Endodermal cell (in vitro differentiated cells): ENCODE measurements around the gene ZFTA. TPM values are rescaled to one million over a fixed set of nuclear protein-coding genes. Genes with fewer than 3 reads are reported as not detected.

Source experiments
- DNase-seq: peaks from one replicate; pipeline ENCODE4 v3.0.0-alpha.2; 2017
- H3K27ac ChIP-seq: 2 replicates; pipeline ENCODE4 v1.5.1; 2013; ENCODE audit warnings: mild to moderate bottlenecking, low read depth, low read length, moderate library complexity
- H3K27me3 ChIP-seq: 2 replicates; pipeline ENCODE4 v1.6.1; 2013; ENCODE audit warnings: mild to moderate bottlenecking, low read length, moderate library complexity; ENCODE audit not compliant: insufficient read depth, control insufficient read depth, poor library complexity, severe bottlenecking
- H3K36me3 ChIP-seq: 2 replicates; pipeline ENCODE4 v1.7.0; 2013; ENCODE audit warnings: mild to moderate bottlenecking, low read length, moderate library complexity; ENCODE audit not compliant: control insufficient read depth, insufficient read depth
- H3K4me1 ChIP-seq: one replicate; pipeline ENCODE4 v1.7.0; 2013; ENCODE audit warnings: low read length; ENCODE audit not compliant: control insufficient read depth, insufficient read depth
- H3K4me3 ChIP-seq: 2 replicates; pipeline ENCODE4 v1.5.1; 2013; ENCODE audit warnings: mild to moderate bottlenecking, low read length, moderate library complexity
- H3K9ac ChIP-seq: 2 replicates; pipeline ENCODE4 v1.6.1; 2013; ENCODE audit warnings: mild to moderate bottlenecking, low read length, moderate library complexity; ENCODE audit not compliant: poor library complexity, severe bottlenecking; ENCODE audit errors: extremely low read depth
- H3K9me3 ChIP-seq: 2 replicates; pipeline ENCODE4 v1.6.1; 2013; ENCODE audit warnings: mild to moderate bottlenecking, low read length, moderate library complexity; ENCODE audit not compliant: control insufficient read depth
- H3K27ac Mint-ChIP-seq: 2 replicates; pipeline ENCODE4 v1.8.0; 2020; ENCODE audit warnings: mixed read lengths
- H3K27me3 Mint-ChIP-seq: 2 replicates; pipeline ENCODE4 v1.8.0; 2021; ENCODE audit warnings: mild to moderate bottlenecking, mixed read lengths; ENCODE audit not compliant: insufficient read depth
- H3K36me3 Mint-ChIP-seq: 2 replicates; pipeline ENCODE4 v1.8.0; 2020; ENCODE audit warnings: low read depth, mixed read lengths
- H3K4me1 Mint-ChIP-seq: 2 replicates; pipeline ENCODE4 v1.8.0; 2020; ENCODE audit warnings: mixed read lengths
- H3K4me3 Mint-ChIP-seq: 2 replicates; pipeline ENCODE4 v1.8.0; 2020; ENCODE audit warnings: mild to moderate bottlenecking, moderate library complexity, mixed read lengths
- H3K9me3 Mint-ChIP-seq: 2 replicates; pipeline ENCODE4 v1.8.0; 2020; ENCODE audit warnings: mild to moderate bottlenecking, mixed read lengths
- WGBS, 2 experiments: methylation state at CpG; one replicate each; pipeline versions ENCODE4 v1.1.5 to v1.1.7; 2013; ENCODE audit warnings: missing lambda C conversion rate in 2 of 2, mixed read lengths in 1 of 2; ENCODE audit not compliant: insufficient coverage in 1 of 2, insufficient read length in 1 of 2; 5-methylcytosine and 5-hydroxymethylcytosine counted together
- total RNA-seq, 2 donors: library from RNA; stranded (reverse); fragmentation: NEBNext Ultra II Directional in 1 of 2; extraction: Animal tissue kit (Norgen Biotek cat#: 25700) in 1 of 2; gene quantifications; 2 replicates in 1 of 2; 3 replicates in 1 of 2; pipeline ENCODE4 v1.2.1, GENCODE V29; 2021
- TF ChIP-seq, protein P1 (sequence below): fragments of 200-600 bp; sonication (generic); conservative IDR thresholded peaks from 2 replicates; pipeline ENCODE4 v1.5.0; 2021; ENCODE audit warnings: antibody characterized with exemption, mild to moderate bottlenecking

The ZFTA gene
- total RNA-seq, 2 donors from 2014 or later = 31.9 to 38.0 TPM

DNA sequence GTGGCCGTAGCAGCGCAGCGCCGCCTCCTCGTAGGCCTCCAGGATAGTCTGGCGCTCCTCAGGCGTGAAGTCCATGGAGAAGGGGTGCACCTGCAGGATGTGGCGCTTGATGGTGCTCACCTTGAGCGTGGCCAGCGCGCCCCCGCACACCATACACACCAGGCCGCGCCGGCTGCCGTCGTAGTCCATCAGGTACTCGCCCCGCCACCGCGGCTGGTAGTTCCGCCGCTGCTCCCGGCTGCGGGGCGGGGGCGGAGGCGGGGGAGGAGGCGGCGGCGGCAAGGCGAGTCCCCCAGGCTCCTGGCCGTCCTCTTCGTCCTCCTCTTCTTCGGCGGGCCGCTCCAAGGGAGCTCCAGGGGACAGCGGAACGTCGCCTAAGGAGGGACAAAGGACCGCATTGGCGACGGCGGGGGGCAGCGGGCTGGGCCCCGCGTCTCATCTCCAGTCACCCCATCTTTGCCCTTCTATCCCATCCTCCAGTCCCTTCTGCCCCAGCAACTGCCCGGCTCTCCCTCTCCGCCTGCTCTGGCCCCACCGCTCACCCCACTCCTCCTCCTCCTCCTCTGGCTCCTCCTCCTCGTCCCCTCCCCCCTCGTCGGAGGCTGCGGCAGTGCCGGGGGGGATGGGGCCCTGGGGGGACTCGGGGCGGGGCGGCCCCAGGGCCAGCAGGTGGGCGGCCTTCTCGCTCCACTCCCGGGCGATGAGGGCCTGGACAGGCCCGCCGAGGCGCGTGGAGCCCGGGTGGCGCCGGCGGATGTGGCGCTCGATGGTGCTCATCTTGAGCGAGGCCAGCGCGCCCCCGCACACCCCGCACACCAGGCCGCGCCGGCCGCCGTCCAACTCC lies 4.9 kb downstream of the ZFTA start:
- DNase-seq = peak; percentile 91
- H3K4me1 Mint-ChIP-seq = peaks cover 39% of the 10 kb centered on the region
- H3K4me1 ChIP-seq = peaks cover 6% of the 10 kb centered on the region
- no peaks in the 10 kb centered on the region for H3K27me3 ChIP-seq
- no peaks in the 10 kb centered on the region for H3K27me3 Mint-ChIP-seq
- H3K9ac ChIP-seq = peak overlapping the region; percentile 59
- peaks cover 21% of the 10 kb centered on the region for H3K36me3 Mint-ChIP-seq
- H3K27ac ChIP-seq = peak overlapping the region; percentile 84
- H3K27ac Mint-ChIP-seq = peak overlapping the region; percentile 72
- peaks cover 16% of the 10 kb centered on the region for H3K36me3 ChIP-seq
- TF ChIP-seq, protein P1, sequence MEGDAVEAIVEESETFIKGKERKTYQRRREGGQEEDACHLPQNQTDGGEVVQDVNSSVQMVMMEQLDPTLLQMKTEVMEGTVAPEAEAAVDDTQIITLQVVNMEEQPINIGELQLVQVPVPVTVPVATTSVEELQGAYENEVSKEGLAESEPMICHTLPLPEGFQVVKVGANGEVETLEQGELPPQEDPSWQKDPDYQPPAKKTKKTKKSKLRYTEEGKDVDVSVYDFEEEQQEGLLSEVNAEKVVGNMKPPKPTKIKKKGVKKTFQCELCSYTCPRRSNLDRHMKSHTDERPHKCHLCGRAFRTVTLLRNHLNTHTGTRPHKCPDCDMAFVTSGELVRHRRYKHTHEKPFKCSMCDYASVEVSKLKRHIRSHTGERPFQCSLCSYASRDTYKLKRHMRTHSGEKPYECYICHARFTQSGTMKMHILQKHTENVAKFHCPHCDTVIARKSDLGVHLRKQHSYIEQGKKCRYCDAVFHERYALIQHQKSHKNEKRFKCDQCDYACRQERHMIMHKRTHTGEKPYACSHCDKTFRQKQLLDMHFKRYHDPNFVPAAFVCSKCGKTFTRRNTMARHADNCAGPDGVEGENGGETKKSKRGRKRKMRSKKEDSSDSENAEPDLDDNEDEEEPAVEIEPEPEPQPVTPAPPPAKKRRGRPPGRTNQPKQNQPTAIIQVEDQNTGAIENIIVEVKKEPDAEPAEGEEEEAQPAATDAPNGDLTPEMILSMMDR = no peak
- 13 to 14% methylated on average over 23 to 82 of the region's 82 CpGs for WGBS, 2 experiments
- H3K4me3 ChIP-seq = peak overlapping the region; percentile 82
- peak overlapping the region; percentile 89 for H3K4me3 Mint-ChIP-seq
- no peaks in the 10 kb centered on the region for H3K9me3 Mint-ChIP-seq
- no peaks in the 10 kb centered on the region for H3K9me3 ChIP-seq

DNA sequence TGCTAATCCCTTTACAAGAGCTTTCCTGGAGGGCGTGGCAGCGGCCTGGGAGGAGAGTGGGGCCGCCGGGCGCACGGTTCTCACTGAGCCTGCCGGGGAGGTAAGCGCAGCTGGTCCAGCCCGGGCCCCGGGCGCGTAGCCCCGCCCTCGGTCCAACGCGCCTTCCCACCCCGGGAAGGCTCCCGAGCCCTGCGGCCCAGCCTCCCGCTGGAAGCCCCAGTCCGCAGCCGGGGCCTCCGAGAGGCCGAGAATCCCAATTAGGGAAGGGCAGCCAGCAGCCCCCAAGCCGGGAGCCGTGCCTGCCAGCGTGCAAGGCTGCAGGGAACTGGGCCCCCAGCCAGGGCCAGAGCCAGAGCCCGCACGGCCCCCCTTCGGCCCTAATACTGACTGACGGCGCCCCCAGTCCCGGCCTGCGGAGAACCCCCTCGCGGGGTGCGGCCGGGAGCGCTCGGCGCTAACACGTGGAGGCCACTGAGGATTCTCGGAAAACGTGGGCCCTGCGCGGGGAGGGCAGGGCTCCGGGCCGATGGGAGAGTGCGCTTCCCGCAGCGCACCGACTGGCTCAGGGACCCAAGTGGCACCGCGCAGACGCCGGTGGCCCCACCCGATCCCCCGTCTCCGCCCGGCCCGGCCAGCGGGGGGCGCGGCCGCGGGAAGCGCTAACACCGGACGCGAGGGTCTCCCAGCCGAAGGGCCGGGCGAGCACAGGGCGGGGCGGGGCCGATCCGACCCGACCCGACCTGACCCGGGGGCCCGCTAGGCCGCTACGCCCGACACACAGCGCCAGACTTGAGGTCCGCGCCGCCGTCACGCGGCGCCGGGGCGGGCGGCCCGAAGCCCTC lies 5.7 kb downstream of the ZFTA start:
- TF ChIP-seq, protein P1 = peak; percentile 43
- 3% methylated on average over 42 to 96 of the region's 96 CpGs for WGBS, 2 experiments
- peak overlapping the region; percentile 89 for H3K4me3 Mint-ChIP-seq
- peak overlapping the region; percentile 90 for H3K27ac Mint-ChIP-seq
- Histone ChIP-seq H3K27me3 (no peaks in the 10 kb centered on the region), H3K9ac (peak overlapping the region; percentile 59), H3K27ac (peak overlapping the region; percentile 84), H3K36me3 (peaks cover 22% of the 10 kb centered on the region), H3K9me3 (no peaks in the 10 kb centered on the region), H3K4me1 (peaks cover 8% of the 10 kb centered on the region), H3K4me3 (peak overlapping the region; percentile 82)
- peaks cover 29% of the 10 kb centered on the region for H3K36me3 Mint-ChIP-seq
- peak; percentile 85 for DNase-seq
- no peaks in the 10 kb centered on the region for H3K27me3 Mint-ChIP-seq
- H3K4me1 Mint-ChIP-seq = peaks cover 39% of the 10 kb centered on the region
- no peaks in the 10 kb centered on the region for H3K9me3 Mint-ChIP-seq

DNA sequence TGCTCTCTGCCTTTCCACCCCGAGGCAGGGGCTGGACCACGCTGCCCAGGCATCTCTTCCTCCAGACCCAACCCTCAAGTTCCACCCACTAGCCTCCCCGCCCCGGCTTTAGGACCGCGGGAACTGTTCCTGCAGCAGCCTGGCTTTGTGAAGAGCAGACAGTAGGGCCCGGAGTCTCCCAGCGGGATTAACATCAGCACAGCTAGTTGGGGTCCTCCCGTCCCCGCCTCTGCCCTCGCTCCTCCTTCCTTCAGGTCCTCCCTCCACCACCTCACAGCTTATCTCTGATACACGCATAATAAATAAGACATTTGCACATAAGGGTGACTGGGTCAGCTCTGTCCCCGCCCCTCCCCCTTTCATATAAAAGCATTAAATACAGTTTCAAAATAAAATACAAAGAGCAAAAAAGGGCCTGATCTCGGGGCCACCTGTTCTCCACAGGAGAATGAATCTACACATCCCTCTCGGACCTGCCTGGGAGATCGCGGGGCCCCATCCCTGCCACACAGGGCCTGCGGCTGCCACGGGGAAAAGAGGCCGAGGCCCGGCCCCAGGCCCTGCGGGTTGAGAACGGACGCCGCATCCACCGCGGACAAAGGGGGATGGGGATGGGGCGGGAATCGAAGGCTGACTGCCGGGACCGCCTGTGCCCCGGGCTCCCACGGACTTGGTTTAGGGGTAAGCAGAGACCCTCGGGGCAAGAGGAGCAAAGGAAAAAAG lies 6.5 kb downstream of the ZFTA start:
- TF ChIP-seq, protein P1 = no peak
- peaks cover 8% of the 10 kb centered on the region for H3K4me1 ChIP-seq
- Mint-ChIP-seq H3K9me3 (no peaks in the 10 kb centered on the region), H3K27ac (peak overlapping the region; percentile 90), H3K4me1 (peaks cover 36% of the 10 kb centered on the region), H3K4me3 (peak overlapping the region; percentile 89), H3K36me3 (peaks cover 34% of the 10 kb centered on the region), H3K27me3 (no peaks in the 10 kb centered on the region)
- peak; percentile 95 for DNase-seq
- WGBS, 2 experiments = 5 to 10% methylated on average over 13 to 34 of the region's 34 CpGs
- peak overlapping the region; percentile 84 for H3K27ac ChIP-seq
- no peaks in the 10 kb centered on the region for H3K9me3 ChIP-seq
- peaks cover 27% of the 10 kb centered on the region for H3K36me3 ChIP-seq
- peak overlapping the region; percentile 59 for H3K9ac ChIP-seq
- H3K27me3 ChIP-seq = no peaks in the 10 kb centered on the region
- peak overlapping the region; percentile 82 for H3K4me3 ChIP-seq
